ENCODE results near the gene PRRT1B.

The PRRT1B gene

DNA sequence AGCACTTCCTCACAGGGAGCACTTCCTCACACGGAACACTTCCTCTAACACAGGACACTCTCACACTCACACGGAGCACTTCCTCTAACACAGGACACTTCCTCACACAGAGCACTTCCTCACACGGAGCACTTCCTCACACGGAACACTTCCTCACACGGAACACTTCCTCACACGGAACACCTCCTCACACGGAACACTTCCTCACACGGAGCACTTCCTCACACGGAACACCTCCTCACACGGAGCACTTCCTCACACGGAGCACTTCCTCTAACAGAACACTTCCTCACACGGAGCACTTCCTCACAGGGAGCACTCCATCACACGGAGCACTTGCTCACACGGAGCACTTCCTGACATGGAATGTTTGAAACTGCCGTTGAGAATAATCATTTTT is 29.2 kb upstream of the PRRT1B start:
- no peak for DNase-seq (ENCODE audit: low read depth)
- TF ChIP-seq, protein P1, sequence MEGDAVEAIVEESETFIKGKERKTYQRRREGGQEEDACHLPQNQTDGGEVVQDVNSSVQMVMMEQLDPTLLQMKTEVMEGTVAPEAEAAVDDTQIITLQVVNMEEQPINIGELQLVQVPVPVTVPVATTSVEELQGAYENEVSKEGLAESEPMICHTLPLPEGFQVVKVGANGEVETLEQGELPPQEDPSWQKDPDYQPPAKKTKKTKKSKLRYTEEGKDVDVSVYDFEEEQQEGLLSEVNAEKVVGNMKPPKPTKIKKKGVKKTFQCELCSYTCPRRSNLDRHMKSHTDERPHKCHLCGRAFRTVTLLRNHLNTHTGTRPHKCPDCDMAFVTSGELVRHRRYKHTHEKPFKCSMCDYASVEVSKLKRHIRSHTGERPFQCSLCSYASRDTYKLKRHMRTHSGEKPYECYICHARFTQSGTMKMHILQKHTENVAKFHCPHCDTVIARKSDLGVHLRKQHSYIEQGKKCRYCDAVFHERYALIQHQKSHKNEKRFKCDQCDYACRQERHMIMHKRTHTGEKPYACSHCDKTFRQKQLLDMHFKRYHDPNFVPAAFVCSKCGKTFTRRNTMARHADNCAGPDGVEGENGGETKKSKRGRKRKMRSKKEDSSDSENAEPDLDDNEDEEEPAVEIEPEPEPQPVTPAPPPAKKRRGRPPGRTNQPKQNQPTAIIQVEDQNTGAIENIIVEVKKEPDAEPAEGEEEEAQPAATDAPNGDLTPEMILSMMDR (conservative IDR thresholded peaks at IDR 0.05; ENCODE audit: control insufficient read depth, insufficient read depth, low read depth, low read length): no peak
- H3K4me3 ChIP-seq (ENCODE audit: control insufficient read depth, low read depth, low read length): no peak overlapping the region

DNA sequence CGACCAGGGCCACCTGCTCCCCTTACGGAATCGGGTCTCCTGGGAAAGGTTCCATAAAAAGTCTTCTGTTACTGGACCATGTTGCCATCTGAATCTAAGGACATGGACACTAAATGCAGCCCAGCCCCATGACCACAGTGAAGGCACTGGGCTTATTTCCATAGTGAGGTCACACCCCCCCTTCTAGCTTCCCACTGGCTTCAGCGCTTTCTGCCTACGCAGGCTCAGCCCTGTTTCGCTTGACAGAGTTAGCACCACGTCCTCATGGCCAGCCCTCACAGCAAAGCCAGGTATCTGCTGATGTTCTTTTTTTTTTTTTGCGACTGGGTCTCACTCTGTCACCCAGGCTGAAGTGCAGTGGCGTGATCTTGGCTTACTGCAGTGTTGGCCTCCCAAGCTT is 28.4 kb upstream of the PRRT1B start:
- no peak for DNase-seq (ENCODE audit: low read depth)
- TF ChIP-seq, protein P1 (conservative IDR thresholded peaks at IDR 0.05; ENCODE audit: control insufficient read depth, insufficient read depth, low read depth, low read length): no peak

GRCh38 chr9:131517761-131518190 is 27.5 kb upstream of the PRRT1B start:
- DNase-seq (ENCODE audit: low read depth): no peak
- no peak overlapping the region for H3K4me3 ChIP-seq (ENCODE audit: control insufficient read depth, low read depth, low read length)
- TF ChIP-seq, protein P1 (conservative IDR thresholded peaks at IDR 0.05; ENCODE audit: control insufficient read depth, insufficient read depth, low read depth, low read length): no peak

More for the DNA sequence above, 28.4 kb upstream of the PRRT1B start:
- no peak overlapping the region for H3K4me3 ChIP-seq (ENCODE audit: control insufficient read depth, low read depth, low read length)

- no peak overlapping the region for H3K4me3 ChIP-seq (ENCODE audit: control insufficient read depth, low read depth, low read length)
- no peak for DNase-seq (ENCODE audit: low read depth)
- TF ChIP-seq, protein P1 (conservative IDR thresholded peaks at IDR 0.05; ENCODE audit: control insufficient read depth, insufficient read depth, low read depth, low read length): no peak
Measured at GRCh38 chr9:131518553-131518952, 26.8 kb upstream of the PRRT1B start.

DNA sequence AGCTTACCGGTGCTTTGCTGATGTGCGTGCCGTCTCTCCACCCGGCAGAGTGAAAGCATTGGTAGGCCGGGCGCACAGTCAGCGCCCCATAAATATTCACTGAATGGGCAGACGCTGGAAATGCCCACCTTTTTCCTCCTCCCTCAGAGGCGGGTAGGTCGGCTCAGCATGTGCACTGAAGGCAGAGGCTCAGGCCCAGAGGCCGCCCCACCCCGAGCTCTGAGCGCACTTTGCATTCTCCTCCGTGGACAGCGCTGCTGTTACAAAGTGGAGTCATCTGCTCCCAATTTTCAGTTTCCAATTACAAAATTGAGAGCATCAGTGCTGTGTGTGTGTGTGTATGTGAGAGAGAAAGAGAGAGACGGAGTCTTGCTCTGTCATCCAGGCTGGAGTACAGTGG is 24.8 kb upstream of the PRRT1B start:
- TF ChIP-seq, protein P1 (conservative IDR thresholded peaks at IDR 0.05; ENCODE audit: control insufficient read depth, insufficient read depth, low read depth, low read length): no peak
- H3K4me3 ChIP-seq (ENCODE audit: control insufficient read depth, low read depth, low read length): no peak overlapping the region
- DNase-seq (ENCODE audit: low read depth): no peak

DNA sequence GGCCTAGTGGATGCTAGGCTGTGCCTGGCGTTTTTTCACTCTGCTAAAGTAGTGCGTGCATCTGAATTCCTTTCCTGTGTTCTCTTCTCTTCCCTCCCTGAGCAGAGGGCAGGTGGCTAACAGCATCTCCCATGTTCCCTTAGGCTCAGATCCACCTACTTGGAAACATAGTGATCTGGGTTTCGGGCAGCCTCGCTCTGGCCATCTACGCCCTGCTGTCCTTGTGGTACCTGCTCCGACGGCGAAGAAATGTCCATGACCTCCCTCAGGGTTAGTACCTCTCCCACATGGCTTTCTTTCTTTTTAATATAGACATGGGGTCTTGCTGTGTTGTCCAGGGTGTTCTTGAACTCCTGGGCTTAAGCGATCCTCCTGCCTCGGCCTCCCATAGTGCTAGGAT is 24.1 kb upstream of the PRRT1B start:
- no peak for DNase-seq (ENCODE audit: low read depth)
- no peak overlapping the region for H3K4me3 ChIP-seq (ENCODE audit: control insufficient read depth, low read depth, low read length)
- TF ChIP-seq, protein P1 (conservative IDR thresholded peaks at IDR 0.05; ENCODE audit: control insufficient read depth, insufficient read depth, low read depth, low read length): no peak

DNA sequence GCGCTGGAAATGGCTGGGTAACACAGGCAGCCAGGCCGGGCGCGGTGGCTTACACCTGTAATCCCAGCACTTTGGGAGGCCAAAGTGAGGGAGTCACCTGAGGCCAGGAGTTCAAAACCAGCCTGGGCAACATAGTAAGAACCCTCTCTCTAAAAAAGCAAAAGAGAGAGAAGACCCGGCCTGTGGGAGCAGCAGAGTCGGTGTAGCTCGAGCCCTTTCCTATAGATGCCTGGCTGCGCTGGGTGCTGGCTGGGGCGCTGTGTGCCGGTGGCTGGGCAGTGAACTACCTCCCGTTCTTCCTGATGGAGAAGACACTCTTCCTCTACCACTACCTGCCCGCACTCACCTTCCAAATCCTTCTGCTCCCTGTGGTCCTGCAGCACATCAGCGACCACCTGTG is 23.5 kb upstream of the PRRT1B start:
- no peak overlapping the region for H3K4me3 ChIP-seq (ENCODE audit: control insufficient read depth, low read depth, low read length)
- TF ChIP-seq, protein P1 (conservative IDR thresholded peaks at IDR 0.05; ENCODE audit: control insufficient read depth, insufficient read depth, low read depth, low read length): no peak
- DNase-seq (ENCODE audit: low read depth): no peak

All from fibroblast of mammary gland (primary cell).